Measurements from ENCODE around the gene SIGLEC9.

The SIGLEC9 gene

GRCh38 chr19:51078104-51078503, 46.6 kb upstream of the SIGLEC9 start:
- no peaks in the 10 kb centered on the region for H3K9me3 ChIP-seq (replicated peaks; ENCODE audit: insufficient read depth, low read length)
- no peak overlapping the region for H3K4me2 ChIP-seq (ENCODE audit: low read depth, low read length)
- TF ChIP-seq EZH2phosphoT487 (IDR thresholded peaks at IDR 0.05; ENCODE audit: low read length): no peak
- no peak for TF ChIP-seq EZH2 (optimal IDR thresholded peaks at IDR 0.05; ENCODE audit: low read depth, low read length)
- TF ChIP-seq, protein P1, sequence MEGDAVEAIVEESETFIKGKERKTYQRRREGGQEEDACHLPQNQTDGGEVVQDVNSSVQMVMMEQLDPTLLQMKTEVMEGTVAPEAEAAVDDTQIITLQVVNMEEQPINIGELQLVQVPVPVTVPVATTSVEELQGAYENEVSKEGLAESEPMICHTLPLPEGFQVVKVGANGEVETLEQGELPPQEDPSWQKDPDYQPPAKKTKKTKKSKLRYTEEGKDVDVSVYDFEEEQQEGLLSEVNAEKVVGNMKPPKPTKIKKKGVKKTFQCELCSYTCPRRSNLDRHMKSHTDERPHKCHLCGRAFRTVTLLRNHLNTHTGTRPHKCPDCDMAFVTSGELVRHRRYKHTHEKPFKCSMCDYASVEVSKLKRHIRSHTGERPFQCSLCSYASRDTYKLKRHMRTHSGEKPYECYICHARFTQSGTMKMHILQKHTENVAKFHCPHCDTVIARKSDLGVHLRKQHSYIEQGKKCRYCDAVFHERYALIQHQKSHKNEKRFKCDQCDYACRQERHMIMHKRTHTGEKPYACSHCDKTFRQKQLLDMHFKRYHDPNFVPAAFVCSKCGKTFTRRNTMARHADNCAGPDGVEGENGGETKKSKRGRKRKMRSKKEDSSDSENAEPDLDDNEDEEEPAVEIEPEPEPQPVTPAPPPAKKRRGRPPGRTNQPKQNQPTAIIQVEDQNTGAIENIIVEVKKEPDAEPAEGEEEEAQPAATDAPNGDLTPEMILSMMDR (IDR thresholded peaks at IDR 0.05; ENCODE audit: low read length): no peak
- H3K27ac ChIP-seq (ENCODE audit: low read length): no peak overlapping the region
- no peak overlapping the region for H3K9ac ChIP-seq (ENCODE audit: low read length)
- DNase-seq: no peak
- H3K36me3 ChIP-seq (replicated peaks; ENCODE audit: insufficient read depth, low read length): no peaks in the 10 kb centered on the region
- H3K9me2 ChIP-seq (replicated peaks; ENCODE audit: insufficient read depth, low read length): no peaks in the 10 kb centered on the region
- no peaks in the 10 kb centered on the region for H3K4me1 ChIP-seq (ENCODE audit: low read length)
- no peak overlapping the region for H3K4me3 ChIP-seq (ENCODE audit: low read length)
- H3F3A ChIP-seq (ENCODE audit: insufficient read depth, low read length): no peaks in the 10 kb centered on the region
- no peaks in the 10 kb centered on the region for H3K79me2 ChIP-seq (ENCODE audit: low read length)
- H4K20me1 ChIP-seq (ENCODE audit: insufficient read depth, low read length): no peaks in the 10 kb centered on the region
- H3K27me3 ChIP-seq (replicated peaks; ENCODE audit: insufficient read depth, low read length): peaks cover 33% of the 10 kb centered on the region
- H2AFZ ChIP-seq (ENCODE audit: low read length): no peak overlapping the region

- H3K27ac ChIP-seq (ENCODE audit: low read length): no peak overlapping the region
- no peak overlapping the region for H3K9ac ChIP-seq (ENCODE audit: low read length)
- no peak overlapping the region for H2AFZ ChIP-seq (ENCODE audit: low read length)
- no peak for DNase-seq
- no peak overlapping the region for H3K4me2 ChIP-seq (ENCODE audit: low read depth, low read length)
- no peak overlapping the region for H3K4me3 ChIP-seq (ENCODE audit: low read length)
- H3K9me2 ChIP-seq (replicated peaks; ENCODE audit: insufficient read depth, low read length): no peaks in the 10 kb centered on the region
- H3K79me2 ChIP-seq (ENCODE audit: low read length): no peaks in the 10 kb centered on the region
- H3F3A ChIP-seq (ENCODE audit: insufficient read depth, low read length): no peaks in the 10 kb centered on the region
- TF ChIP-seq EZH2phosphoT487 (IDR thresholded peaks at IDR 0.05; ENCODE audit: low read length): no peak
- TF ChIP-seq, protein P1 (IDR thresholded peaks at IDR 0.05; ENCODE audit: low read length): no peak
- no peak for TF ChIP-seq EZH2 (optimal IDR thresholded peaks at IDR 0.05; ENCODE audit: low read depth, low read length)
- H3K27me3 ChIP-seq (replicated peaks; ENCODE audit: insufficient read depth, low read length): peaks cover 33% of the 10 kb centered on the region
- H3K9me3 ChIP-seq (replicated peaks; ENCODE audit: insufficient read depth, low read length): no peaks in the 10 kb centered on the region
- H3K36me3 ChIP-seq (replicated peaks; ENCODE audit: insufficient read depth, low read length): no peaks in the 10 kb centered on the region
- no peaks in the 10 kb centered on the region for H4K20me1 ChIP-seq (ENCODE audit: insufficient read depth, low read length)
- H3K4me1 ChIP-seq (ENCODE audit: low read length): no peaks in the 10 kb centered on the region
These were observed 46.0 kb upstream of the SIGLEC9 start for GRCh38 chr19:51078731-51079130.

DNA sequence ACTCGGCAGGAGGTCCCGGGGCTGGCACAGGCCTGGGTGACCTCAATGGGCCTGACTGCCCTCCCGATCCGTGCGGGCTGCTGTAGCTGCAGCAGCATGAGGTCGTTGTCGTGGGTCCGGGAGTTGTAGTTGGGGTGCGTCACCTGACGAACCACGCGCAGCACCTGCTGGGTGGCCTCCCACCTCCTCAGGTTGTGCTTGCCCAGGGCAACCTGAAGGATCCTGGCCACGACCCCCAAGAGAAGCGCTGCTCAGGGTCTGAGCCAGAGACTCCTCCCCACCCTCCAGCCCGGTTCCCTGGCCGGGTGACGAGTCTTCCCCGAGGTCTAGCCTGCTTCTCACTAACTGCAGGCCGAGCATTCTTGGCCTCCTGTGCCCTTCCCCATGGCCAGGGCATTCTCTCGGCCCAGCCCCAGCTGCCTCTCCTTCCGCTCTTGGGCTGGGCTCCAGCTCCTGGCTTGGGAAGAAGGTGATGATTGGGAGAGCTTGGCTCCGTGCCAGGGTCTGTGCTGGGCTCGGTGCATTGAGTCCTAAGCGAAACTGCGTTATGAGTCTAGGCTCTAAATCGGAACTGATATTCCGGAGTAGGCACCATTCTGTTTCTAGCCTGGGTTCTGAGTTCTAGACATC, 45.1 kb upstream of the SIGLEC9 start:
- Histone ChIP-seq H3K9me2 (replicated peaks; ENCODE audit: insufficient read depth, low read length) (no peaks in the 10 kb centered on the region), H4K20me1 (ENCODE audit: insufficient read depth, low read length) (no peaks in the 10 kb centered on the region), H3K4me2 (ENCODE audit: low read depth, low read length) (no peak overlapping the region), H3K4me1 (ENCODE audit: low read length) (no peaks in the 10 kb centered on the region), H3K9ac (ENCODE audit: low read length) (no peak overlapping the region), H3K79me2 (ENCODE audit: low read length) (no peaks in the 10 kb centered on the region), H3K36me3 (replicated peaks; ENCODE audit: insufficient read depth, low read length) (no peaks in the 10 kb centered on the region), H3F3A (ENCODE audit: insufficient read depth, low read length) (no peaks in the 10 kb centered on the region), H3K4me3 (ENCODE audit: low read length) (no peak overlapping the region), H3K9me3 (replicated peaks; ENCODE audit: insufficient read depth, low read length) (no peaks in the 10 kb centered on the region), H3K27me3 (replicated peaks; ENCODE audit: insufficient read depth, low read length) (peaks cover 31% of the 10 kb centered on the region), H2AFZ (ENCODE audit: low read length) (no peak overlapping the region), H3K27ac (ENCODE audit: low read length) (no peak overlapping the region)
- TF ChIP-seq, protein P1 (IDR thresholded peaks at IDR 0.05; ENCODE audit: low read length): no peak
- TF ChIP-seq EZH2phosphoT487 (IDR thresholded peaks at IDR 0.05; ENCODE audit: low read length) (no peak), EZH2 (optimal IDR thresholded peaks at IDR 0.05; ENCODE audit: low read depth, low read length) (no peak)
- DNase-seq: no peak

Data from MM.1S (cell line).